Body of pancreas (tissue), 4 donors: ENCODE measurements around the gene YY1. TPM values are rescaled to one million over a fixed set of nuclear protein-coding genes. Genes with fewer than 3 reads are reported as not detected.

Experiments
- ATAC-seq: fragments of 150-250 bp; one replicate; pipeline ENCODE4 v1.9.1; 2016
- DNase-seq, 4 donors: peaks; one replicate each; pipeline ENCODE4 v3.0.0-alpha.2; 2019
- H3K27ac ChIP-seq, 4 donors: fragments of 200-600 bp; sonication (generic); 1 replicate in 3 of 4; 2 replicates in 1 of 4; pipeline versions ENCODE4 v1.5.1 to v1.6.1; 2016 to 2019; ENCODE audit warnings: mild to moderate bottlenecking in 1 of 4, mixed read lengths in 1 of 4, moderate library complexity in 1 of 4
- H3K27me3 ChIP-seq, 2 donors: fragments of 200-600 bp; sonication (generic); one replicate each; pipeline ENCODE4 v1.6.0; 2016; ENCODE audit warnings: mild to moderate bottlenecking in 1 of 2
- H3K36me3 ChIP-seq, 2 donors: fragments of 200-600 bp; sonication (generic); replicated peaks in 1 of 2; 2 replicates each; pipeline ENCODE4 v1.5.1; 2016; ENCODE audit warnings: low read depth in 2 of 2; ENCODE audit not compliant: insufficient read depth in 1 of 2
- H3K4me1 ChIP-seq: fragments of 200-600 bp; sonication (generic); one replicate; pipeline ENCODE4 v1.6.0; 2016
- H3K4me3 ChIP-seq, 2 donors: fragments of 200-600 bp; sonication (generic); 1 replicate in 1 of 2; 2 replicates in 1 of 2; pipeline ENCODE4 v1.5.1; 2016 to 2019
- H3K9me3 ChIP-seq, 3 donors: fragments of 200-600 bp; sonication (generic); 1 replicate in 2 of 3; 2 replicates in 1 of 3; pipeline ENCODE4 v1.5.1; 2016
- CTCF ChIP-seq, 7 experiments: fragments of 450-650 bp in 4 of 7; fragments of 200-600 bp in 3 of 7; sonication (generic) in 3 of 7; IDR thresholded peaks; one replicate each; pipeline ENCODE4 v1.5.1; 2016 to 2019; ENCODE audit warnings: antibody characterized with exemption in 7 of 7
- POLR2A ChIP-seq, 3 donors: fragments of 450-650 bp; IDR thresholded peaks; one replicate each; pipeline ENCODE4 v1.6.1; 2016; ENCODE audit warnings: antibody characterized with exemption in 3 of 3, mild to moderate bottlenecking in 2 of 3
- WGBS, 2 donors: methylation state at CpG; one replicate each; pipeline ENCODE4 v1.1.5; 2017; 5-methylcytosine and 5-hydroxymethylcytosine counted together
- intact Hi-C: fragments of 100-400 bp; cut with DNase I; formaldehyde crosslinking; loops from one replicate; pipeline ENCODE4 v1.15.1; 2023
- total RNA-seq, 2 donors: library from RNA; depleted of rRNA; stranded (reverse); fragments of >200 nt; gene quantifications; one replicate each; pipeline ENCODE4 v1.1.0, GENCODE V29; 2016

Gene YY1
- total RNA-seq, 2 donors from 2014 or later = 27.0 to 30.3 TPM

- Histone ChIP-seq H3K27ac (peak overlapping the region; percentile 70 to 97 (median 92)), H3K36me3 (no peaks in the 10 kb centered on the region), H3K4me1 (peaks cover 16% of the 10 kb centered on the region), H3K4me3 (peak overlapping the region in 1 of 2 donors; percentile 40), H3K27me3 (no peaks in the 10 kb centered on the region), H3K9me3 (no peaks in the 10 kb centered on the region)
- DNase-seq (no peak), ATAC-seq (no peak)
- 23 to 26% methylated on average over 8 to 12 of the region's 12 CpGs for WGBS, 2 donors
- intact Hi-C loops = no loop called here
- no peak for TF ChIP-seq POLR2A (IDR thresholded peaks at IDR 0.05)
These were observed 24.2 kb upstream of the YY1 start for GRCh38 chr14:100214770-100215083.

GRCh38 chr14:100215330-100215885 lies 23.5 kb upstream of the YY1 start:
- H3K36me3 ChIP-seq = no peaks in the 10 kb centered on the region
- intact Hi-C loops = no loop called here
- H3K27me3 ChIP-seq = no peaks in the 10 kb centered on the region
- ATAC-seq (no peak), DNase-seq (no peak)
- H3K27ac ChIP-seq = peak overlapping the region in 3 of 4 donors; percentile 70 to 97 (median 88)
- TF ChIP-seq CTCF (IDR thresholded peaks at IDR 0.05) = no peak
- no peak for TF ChIP-seq POLR2A (IDR thresholded peaks at IDR 0.05)
- peaks cover 16% of the 10 kb centered on the region for H3K4me1 ChIP-seq
- H3K4me3 ChIP-seq = no peak overlapping the region
- no peaks in the 10 kb centered on the region for H3K9me3 ChIP-seq
- 88 to 99% methylated on average over 8 to 12 of the region's 12 CpGs for WGBS, 2 donors

- Histone ChIP-seq H3K4me3 (no peak overlapping the region), H3K4me1 (peaks cover 28% of the 10 kb centered on the region), H3K27me3 (no peaks in the 10 kb centered on the region), H3K36me3 (no peaks in the 10 kb centered on the region), H3K9me3 (no peaks in the 10 kb centered on the region), H3K27ac (no peak overlapping the region)
- TF ChIP-seq CTCF (IDR thresholded peaks at IDR 0.05) = no peak
- TF ChIP-seq POLR2A (IDR thresholded peaks at IDR 0.05) = no peak
- 89 to 95% methylated on average over 4 of the region's 4 CpGs for WGBS, 2 donors
- ATAC-seq = no peak
- no peak for DNase-seq
- intact Hi-C loops = no loop called here
These were observed 19.7 kb upstream of the YY1 start for GRCh38 chr14:100219126-100219785.

GRCh38 chr14:100221533-100222223 lies 17.3 kb upstream of the YY1 start:
- WGBS, 2 donors = 9 to 12% methylated on average over 12 to 15 of the region's 15 CpGs
- peaks cover 21% of the 10 kb centered on the region for H3K4me1 ChIP-seq
- no peaks in the 10 kb centered on the region for H3K36me3 ChIP-seq
- no peak overlapping the region for H3K4me3 ChIP-seq
- H3K9me3 ChIP-seq = no peaks in the 10 kb centered on the region
- H3K27ac ChIP-seq = peak overlapping the region in 3 of 4 donors; percentile 43 to 69 (median 54)
- no peaks in the 10 kb centered on the region for H3K27me3 ChIP-seq
- TF ChIP-seq CTCF (IDR thresholded peaks at IDR 0.05) (no peak), POLR2A (IDR thresholded peaks at IDR 0.05) (peak in 1 of 3 donors; percentile 23)
- intact Hi-C loops = no loop called here
- peak; percentile 84 for ATAC-seq
- DNase-seq = peak; percentile 53 to 75 (median 70)

GRCh38 chr14:100222224-100223093 lies 16.5 kb upstream of the YY1 start:
- WGBS, 2 donors = 64 to 77% methylated on average over 14 of the region's 14 CpGs
- H3K36me3 ChIP-seq = no peaks in the 10 kb centered on the region
- intact Hi-C loops = no loop called here

More at GRCh38 chr14:100222224-100223093, 16.5 kb upstream of the YY1 start:
- DNase-seq (peak in 1 of 4 donors; percentile 18), ATAC-seq (no peak)
- Histone ChIP-seq H3K9me3 (no peaks in the 10 kb centered on the region), H3K4me1 (peaks cover 21% of the 10 kb centered on the region), H3K27me3 (no peaks in the 10 kb centered on the region), H3K27ac (peak overlapping the region in 2 of 4 donors; percentile 54 to 69), H3K4me3 (no peak overlapping the region)
- TF ChIP-seq CTCF (IDR thresholded peaks at IDR 0.05) (no peak), POLR2A (IDR thresholded peaks at IDR 0.05) (no peak)
